G401.6 (cell line): ENCODE measurements around the gene CACNG8.

Experiments
- FAIRE-seq: peaks from 2 replicates; lab custom pipeline; 2012; peaks lifted over from hg19 to GRCh38; lab: Jason Lieb, UNC

The CACNG8 gene

DNA sequence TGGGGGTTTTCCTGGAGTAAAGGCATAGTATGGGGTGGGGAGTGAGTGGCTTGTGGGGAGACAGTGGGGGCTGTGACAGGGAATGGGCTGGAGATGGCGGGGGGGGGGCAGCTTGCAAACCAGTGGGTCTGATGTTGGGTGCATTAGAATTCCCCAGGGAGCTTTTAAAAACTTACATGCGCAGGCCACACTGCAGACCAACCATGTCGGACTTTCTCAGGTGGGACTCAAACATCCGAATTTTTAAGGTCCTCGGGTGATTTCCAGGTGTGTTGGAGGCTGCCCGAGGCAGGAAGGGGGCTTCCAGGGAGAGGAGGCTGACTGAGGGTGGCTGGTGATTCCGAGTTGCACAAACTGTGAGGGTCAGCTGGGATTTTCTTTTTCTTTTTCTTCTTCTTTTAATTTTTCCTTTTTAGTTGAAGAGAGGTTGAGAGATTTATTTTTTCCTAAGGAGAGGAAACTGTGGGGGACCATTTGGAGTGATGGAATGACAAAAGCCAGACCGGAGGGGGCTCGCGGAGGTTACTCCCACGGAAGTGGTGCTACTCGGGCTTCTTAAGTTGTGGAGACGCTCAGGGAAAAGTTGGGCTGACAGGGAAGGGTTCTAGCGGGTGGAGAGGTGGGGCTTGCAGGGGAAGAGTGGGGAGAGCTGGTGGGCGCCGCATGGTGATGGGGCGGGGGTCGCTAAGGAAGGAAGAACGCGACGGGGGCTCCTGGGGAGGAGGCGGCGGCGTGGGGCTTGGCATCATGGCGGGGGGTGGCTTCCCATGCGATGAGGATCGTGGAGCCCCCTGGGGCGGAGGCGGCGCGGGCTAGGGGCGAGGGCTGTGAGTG, 997 bp upstream of the CACNG8 start:
- peak; percentile 67 for FAIRE-seq

DNA sequence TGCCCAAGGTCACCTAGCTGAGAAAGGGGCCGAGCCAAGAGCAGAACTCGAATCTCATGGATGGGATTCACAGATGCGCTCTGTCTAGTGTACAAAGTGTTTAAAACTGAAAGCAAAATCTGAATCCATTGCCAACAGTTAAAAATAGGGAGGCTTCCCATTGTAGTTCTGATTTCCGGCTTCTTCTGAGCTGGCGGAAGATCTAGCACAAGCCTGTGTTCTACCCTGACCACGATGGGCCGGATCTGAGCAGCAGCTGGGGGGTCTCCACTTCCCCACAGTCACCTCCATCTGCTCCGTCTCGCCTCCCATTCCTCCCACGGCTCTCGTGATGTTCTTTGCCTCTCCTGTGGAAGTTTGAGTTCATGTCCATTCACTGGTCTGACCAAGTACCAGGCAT, 2.4 kb downstream of the CACNG8 start:
- FAIRE-seq: no peak

GRCh38 chr19:53966931-53967330, 4.2 kb downstream of the CACNG8 start:
- FAIRE-seq: no peak

- no peak for FAIRE-seq
Observed at GRCh38 chr19:53969366-53969765, 6.6 kb downstream of the CACNG8 start.

- FAIRE-seq: no peak
Observed at GRCh38 chr19:53971673-53972072, 8.9 kb downstream of the CACNG8 start.

DNA sequence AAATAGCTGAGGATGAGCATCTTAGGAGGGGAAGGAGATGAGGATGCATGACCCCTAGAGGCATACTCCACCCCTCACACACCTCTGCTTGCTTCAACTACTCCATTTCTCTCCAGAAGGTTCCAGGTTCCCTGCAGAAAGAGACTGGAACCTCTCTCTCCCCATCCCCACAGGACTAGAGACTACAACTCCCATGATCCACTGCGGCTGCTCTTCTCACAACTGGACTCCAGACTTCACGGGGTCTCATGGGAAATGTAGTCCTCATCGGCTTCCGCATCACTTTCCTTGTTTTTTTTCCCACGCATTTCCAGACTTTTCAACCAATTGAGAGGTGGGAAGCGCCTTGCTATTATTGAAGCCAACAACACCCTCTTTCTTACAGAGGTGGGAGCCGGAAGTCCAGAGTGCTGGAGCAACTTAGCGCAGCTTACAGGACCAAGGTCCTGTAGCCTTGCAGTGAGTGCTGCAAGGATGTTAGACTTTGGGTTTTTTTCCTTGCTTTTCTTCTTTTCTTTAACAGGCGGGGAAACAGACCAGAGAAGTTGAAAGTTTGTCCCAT, 14.8 kb downstream of the CACNG8 start:
- peak; percentile 97 for FAIRE-seq

DNA sequence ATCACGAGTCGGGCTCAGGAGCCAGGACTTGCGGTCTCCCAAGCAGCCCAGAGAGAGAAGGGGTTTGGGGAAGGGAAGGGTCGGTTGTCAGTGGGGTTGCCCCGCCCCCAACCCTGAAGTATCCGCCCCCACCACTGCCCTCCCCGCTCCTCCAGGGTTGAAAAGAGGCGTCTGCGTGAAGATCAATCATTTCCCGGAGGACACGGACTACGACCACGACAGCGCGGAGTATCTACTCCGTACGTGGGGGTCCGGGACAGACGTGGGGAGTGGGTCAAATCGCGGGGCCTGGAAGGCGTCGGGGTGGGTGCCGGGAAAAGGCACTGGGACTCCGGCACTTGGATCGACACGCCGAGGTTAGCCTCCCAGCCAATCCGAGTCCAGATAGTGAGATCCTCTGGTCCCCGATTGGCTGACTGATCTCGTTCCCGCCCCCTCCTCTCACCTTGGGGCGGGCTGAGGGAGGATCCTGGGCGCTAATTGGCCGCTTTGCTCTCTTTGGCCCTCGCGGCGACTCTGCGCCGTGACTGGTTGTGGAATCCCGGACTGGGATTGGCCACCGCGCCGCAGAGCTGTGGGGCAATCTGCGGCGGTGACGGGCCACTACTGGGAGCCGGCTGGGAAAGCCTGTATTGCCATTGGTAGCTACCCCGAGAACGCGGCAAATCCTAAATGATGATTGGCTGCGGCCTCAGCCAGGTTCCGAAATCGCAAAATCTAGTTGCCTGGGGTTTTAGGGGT, 15.4 kb downstream of the CACNG8 start:
- FAIRE-seq: peak; percentile 100

- FAIRE-seq: no peak
Observed at GRCh38 chr19:53978975-53979801, 16.5 kb downstream of the CACNG8 start.

- no peak for FAIRE-seq
Observed at GRCh38 chr19:53980539-53981375, 18.0 kb downstream of the CACNG8 start.

DNA sequence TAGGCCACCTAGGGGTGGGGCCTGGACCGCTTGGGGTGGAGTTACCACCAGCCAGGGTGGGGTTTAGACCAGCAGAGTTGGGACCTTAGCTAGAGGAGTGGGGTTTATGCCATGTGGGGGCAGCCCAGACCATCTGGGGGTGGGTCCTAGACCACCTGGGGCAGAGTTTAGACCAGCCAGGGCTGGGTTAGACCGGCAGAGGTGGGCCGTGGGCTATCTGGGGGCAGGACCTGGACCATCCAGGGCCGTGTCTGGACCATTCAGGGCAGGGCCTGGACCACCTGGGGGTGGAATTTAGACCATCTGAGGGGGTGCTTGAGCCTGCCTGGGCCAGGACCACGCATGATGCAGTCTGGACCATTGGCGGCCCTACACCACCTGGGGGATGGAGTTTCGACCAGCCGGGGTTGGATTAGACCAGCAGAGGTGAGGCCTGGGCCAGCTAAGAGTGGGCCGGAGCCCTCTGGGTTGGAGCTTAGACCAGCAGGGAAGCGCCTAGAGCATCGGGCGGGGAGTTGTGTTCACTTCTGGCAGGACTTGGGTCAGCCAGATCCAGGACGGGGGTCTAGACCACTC, 18.7 kb downstream of the CACNG8 start:
- FAIRE-seq: no peak

GRCh38 chr19:53982001-53982451, 19.3 kb downstream of the CACNG8 start:
- no peak for FAIRE-seq

DNA sequence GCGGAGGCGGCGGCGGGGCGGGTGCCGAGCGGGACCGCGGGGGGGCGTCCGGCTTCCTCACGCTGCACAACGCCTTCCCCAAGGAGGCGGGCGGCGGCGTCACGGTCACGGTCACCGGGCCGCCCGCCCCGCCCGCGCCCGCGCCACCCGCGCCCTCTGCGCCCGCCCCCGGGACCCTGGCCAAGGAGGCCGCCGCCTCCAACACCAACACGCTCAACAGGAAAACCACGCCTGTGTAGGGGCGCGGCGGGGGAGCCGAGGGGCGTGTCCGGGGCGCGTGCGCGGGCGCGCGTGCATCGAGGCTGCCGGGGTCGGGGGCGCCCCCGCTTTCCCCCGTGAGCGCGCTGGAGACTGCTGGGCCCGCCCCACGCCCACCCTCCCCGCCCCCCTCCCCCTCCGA, 19.9 kb downstream of the CACNG8 start:
- FAIRE-seq: no peak

GRCh38 chr19:53983457-53984289, 20.9 kb downstream of the CACNG8 start:
- no peak for FAIRE-seq

GRCh38 chr19:53985863-53986262, 23.1 kb downstream of the CACNG8 start:
- no peak for FAIRE-seq

GRCh38 chr19:53988981-53989380, 26.2 kb downstream of the CACNG8 start:
- FAIRE-seq: no peak

DNA sequence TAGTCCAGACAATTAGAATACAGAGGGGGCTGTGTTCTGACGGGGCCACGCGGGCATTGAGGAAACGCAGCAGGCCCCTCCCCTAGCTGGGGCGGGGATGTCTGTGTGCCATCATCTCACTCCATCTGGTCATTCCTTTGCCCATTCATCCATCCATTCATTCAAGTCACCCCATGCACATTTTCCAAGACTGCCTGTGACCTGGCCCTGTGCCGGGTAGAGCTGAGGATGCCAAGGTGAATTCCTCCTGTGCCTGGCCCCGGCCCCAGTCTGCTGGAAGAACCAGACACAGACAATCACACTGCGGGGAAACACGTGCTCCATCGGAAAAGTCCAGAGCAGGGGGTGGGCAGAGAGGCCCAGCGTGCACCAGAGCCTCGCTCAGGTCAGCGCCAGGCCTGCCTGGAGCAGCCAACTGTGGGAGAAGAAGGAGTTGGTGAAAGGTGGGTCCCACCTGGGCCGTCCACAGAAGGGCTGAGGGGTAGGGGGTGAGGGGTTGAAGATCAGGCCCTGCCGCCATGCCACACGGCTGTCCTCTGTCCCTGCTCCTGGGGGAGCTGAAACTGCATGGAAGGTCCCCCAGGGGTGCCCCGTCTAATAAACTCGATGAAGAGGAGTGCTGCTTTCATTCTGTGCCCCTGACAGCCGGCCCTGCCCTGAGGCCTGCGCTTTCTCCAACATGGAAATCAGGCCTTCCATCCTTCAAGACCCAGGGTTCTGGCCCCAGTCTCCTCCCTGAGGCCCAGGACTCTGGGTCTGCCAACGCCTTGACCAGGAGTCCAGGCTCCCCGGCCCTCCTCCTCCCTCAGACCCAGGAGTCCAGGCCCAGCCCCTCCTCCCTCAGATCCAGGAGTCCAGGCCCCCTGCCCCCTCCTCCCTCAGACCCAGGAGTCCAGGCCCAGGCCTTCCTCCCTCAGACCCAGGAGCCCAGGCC, 27.1 kb downstream of the CACNG8 start:
- no peak for FAIRE-seq

GRCh38 chr19:53991224-53992113, 28.7 kb downstream of the CACNG8 start, which contains the start of gene CACNG6:
Gene CACNG6, plus strand, starts transcription at chr19:53991637. Its CDS starts 1,241 bp downstream, at chr19:53992878.
- FAIRE-seq: no peak

DNA sequence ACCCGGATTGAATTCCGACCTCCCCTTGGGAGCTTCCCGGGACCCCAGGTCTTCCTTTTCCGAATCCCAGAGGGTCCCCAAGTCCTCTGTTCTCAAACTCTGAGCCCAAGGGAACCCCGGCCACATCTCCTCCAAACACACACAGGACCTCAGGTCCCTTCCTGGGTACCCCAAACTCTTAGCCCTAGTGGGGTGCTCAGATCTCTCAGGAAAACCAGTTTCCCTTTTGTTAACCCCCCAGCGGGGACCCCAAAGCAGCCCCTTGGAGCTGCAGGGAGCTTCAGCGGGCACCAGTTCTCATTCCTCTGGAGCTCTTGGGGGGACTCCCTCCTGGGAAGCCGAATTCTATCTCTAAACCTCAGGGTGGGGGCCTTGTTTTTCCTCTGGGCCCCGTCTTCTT, 29.5 kb downstream of the CACNG8 start:
- no peak for FAIRE-seq
